Activated T-cell treated with anti-CD3 and anti-CD28 coated beads for 24 hours (primary cell): ENCODE results near the gene DGLUCY.
"Not testable (repeated sequence)": the region's sequence is repeated elsewhere in the genome, so short reads cannot be mapped to it uniquely, and the experiment has no call there.

Experiments used
- DNase-seq: peaks from one replicate; pipeline ENCODE4 v3.0.0-alpha.2; 2020; ENCODE audit warnings: low read depth

Gene DGLUCY

GRCh38 chr14:91170504-91171121, 56.7 kb downstream of the DGLUCY start:
- DNase-seq, result no peak

GRCh38 chr14:91171291-91171690, 57.4 kb downstream of the DGLUCY start:
- DNase-seq, result no peak

GRCh38 chr14:91173221-91173670, 59.4 kb downstream of the DGLUCY start:
- peak; percentile 70 for DNase-seq

GRCh38 chr14:91173904-91174303, 60.0 kb downstream of the DGLUCY start:
- no peak for DNase-seq

GRCh38 chr14:91175291-91176201, 61.7 kb downstream of the DGLUCY start:
- no peak for DNase-seq

- peak; percentile 46 for DNase-seq
Measured at GRCh38 chr14:91177073-91178034, 63.5 kb downstream of the DGLUCY start.

GRCh38 chr14:91180611-91181010, 66.7 kb downstream of the DGLUCY start:
- DNase-seq, result no peak

- not testable (repeated sequence) for DNase-seq
Measured at GRCh38 chr14:91182753-91183152, 68.9 kb downstream of the DGLUCY start.

- DNase-seq, result no peak
Measured at GRCh38 chr14:91184559-91184958, 70.7 kb downstream of the DGLUCY start.

GRCh38 chr14:91185721-91186120, 71.8 kb downstream of the DGLUCY start:
- no peak for DNase-seq

- no peak for DNase-seq
Measured at GRCh38 chr14:91186515-91187066, 72.7 kb downstream of the DGLUCY start.

- DNase-seq, result no peak
Measured at GRCh38 chr14:91187271-91187670, 73.4 kb downstream of the DGLUCY start.

- DNase-seq, result no peak
Measured at GRCh38 chr14:91190853-91191252, 77.0 kb downstream of the DGLUCY start.

- DNase-seq, result no peak
Measured at GRCh38 chr14:91193069-91193468, 79.2 kb downstream of the DGLUCY start.

GRCh38 chr14:91195881-91196280, 82.0 kb downstream of the DGLUCY start:
- DNase-seq, result no peak

- no peak for DNase-seq
Measured at GRCh38 chr14:91197631-91198030, 83.8 kb downstream of the DGLUCY start.

- not testable (repeated sequence) for DNase-seq
Measured at GRCh38 chr14:91200802-91201201, 86.9 kb downstream of the DGLUCY start.

- no peak for DNase-seq
Measured at GRCh38 chr14:91202234-91202974, 88.5 kb downstream of the DGLUCY start.

- DNase-seq, result no peak
Measured at GRCh38 chr14:91204657-91205056, 90.8 kb downstream of the DGLUCY start.

- no peak for DNase-seq
Measured at GRCh38 chr14:91205459-91205858, 91.6 kb downstream of the DGLUCY start.

- no peak for DNase-seq
Measured at GRCh38 chr14:91207008-91207407, 93.1 kb downstream of the DGLUCY start.
